ENCODE data around the gene NPC1.

GRCh38 chr18:23634692-23635091 lies 48.4 kb upstream of the NPC1 start:
- TF ChIP-seq, protein P1, sequence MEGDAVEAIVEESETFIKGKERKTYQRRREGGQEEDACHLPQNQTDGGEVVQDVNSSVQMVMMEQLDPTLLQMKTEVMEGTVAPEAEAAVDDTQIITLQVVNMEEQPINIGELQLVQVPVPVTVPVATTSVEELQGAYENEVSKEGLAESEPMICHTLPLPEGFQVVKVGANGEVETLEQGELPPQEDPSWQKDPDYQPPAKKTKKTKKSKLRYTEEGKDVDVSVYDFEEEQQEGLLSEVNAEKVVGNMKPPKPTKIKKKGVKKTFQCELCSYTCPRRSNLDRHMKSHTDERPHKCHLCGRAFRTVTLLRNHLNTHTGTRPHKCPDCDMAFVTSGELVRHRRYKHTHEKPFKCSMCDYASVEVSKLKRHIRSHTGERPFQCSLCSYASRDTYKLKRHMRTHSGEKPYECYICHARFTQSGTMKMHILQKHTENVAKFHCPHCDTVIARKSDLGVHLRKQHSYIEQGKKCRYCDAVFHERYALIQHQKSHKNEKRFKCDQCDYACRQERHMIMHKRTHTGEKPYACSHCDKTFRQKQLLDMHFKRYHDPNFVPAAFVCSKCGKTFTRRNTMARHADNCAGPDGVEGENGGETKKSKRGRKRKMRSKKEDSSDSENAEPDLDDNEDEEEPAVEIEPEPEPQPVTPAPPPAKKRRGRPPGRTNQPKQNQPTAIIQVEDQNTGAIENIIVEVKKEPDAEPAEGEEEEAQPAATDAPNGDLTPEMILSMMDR (IDR thresholded peaks at IDR 0.05), result no peak
- TF ChIP-seq POLR2A (IDR thresholded peaks at IDR 0.05), result no peak
